Activated CD4-positive, CD25-positive, alpha-beta regulatory T cell treated with anti-CD3 and anti-CD28 coated beads, Interleukin-2, amount 50 U/mL, for 16 hours (primary cell): ENCODE measurements around the gene IQCE.
"Not testable (repeated sequence)": the region's sequence is repeated elsewhere in the genome, so short reads cannot be mapped to it uniquely, and the experiment has no call there.

Experiments used
- DNase-seq: peaks from one replicate; pipeline ENCODE4 v3.0.0-alpha.2; 2020; ENCODE audit warnings: low read depth, low spot score

IQCE gene

DNA sequence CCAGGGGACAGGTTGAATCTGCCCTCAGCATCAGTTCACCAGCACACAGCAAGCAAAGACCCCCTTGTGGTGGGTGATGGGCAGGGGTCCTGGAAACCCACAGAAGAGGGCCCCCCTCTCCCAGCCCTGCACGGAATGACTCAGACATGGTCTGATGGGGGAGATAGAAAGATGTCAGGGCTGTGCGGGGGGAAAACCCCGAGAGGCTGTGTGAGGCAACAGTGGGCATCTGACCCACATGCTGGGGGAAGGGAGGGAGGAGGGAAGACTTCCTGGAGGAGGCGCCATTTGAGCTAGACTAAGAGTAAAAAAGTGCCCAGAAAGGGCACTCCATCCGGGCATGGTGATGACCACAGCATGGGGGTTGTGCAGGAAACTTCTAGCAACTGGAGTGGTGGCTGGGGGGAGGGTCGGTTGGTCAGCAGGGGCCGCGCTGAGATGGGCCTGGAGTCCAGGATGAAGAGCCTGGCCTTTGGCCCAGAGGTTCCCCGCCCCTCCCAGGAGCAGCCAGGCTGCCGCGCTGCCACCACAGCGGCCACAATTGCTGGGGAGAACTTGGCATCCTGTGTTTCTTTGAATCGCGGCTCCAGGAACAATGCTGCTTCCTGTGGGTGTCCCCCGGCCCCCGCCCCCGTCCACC lies 36.7 kb upstream of the IQCE start:
- peak; percentile 50 for DNase-seq

DNA sequence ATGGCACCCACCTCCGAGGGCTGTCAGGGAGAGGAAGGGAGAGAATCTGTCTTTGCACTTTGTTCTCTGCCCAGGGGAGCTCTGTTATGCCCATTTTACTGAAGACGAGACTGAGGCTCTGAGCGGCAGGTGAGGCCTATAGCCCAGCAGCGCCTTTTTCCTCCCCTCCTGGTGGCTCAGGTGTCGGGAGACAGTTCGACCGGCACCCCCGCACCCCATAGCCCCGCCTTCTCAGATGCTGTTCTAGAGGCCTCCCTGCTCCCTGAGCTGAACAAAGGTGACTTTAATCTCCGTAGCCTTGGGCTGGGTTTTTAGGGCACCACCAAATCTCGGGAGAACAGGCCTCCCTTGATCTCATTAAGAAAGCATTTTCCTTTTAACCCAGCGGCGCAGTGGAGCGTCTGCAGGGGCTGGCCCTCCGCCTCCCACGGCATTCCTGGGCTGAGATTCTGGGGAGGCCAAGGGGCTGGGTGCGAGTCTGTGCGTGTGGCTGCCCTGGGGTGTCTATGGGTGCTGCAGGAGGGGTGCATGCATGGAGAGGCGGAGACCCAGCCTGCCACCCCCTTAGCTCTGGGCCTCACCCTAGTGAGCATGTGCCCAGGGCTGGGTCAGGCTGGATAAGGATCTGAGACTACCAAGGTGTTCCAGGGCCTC lies 35.9 kb upstream of the IQCE start:
- DNase-seq = no peak

DNA sequence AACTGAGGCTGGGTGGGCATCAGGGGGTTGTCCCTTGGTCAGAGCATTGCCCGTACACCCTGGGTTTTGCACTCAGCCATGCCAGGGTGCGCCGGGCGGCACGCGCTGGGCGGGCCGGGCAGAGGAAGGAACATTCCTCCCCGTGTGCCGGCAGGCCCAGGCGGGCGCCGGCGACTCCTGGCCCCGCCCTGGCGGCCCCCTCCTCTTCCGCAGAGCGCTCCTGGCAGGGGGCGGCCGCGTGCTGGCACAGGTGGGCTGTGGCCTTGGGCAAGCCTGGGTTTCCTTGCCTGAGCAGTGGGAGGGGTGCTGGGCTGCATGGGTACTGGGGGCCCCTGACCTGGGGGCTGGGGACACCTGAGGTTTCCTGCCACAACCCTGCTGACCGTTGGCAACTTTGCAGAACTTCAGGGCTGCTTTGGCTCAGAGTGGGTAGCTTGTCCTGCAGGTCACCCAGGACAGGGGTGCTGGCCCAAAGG lies 35.3 kb upstream of the IQCE start:
- no peak for DNase-seq

DNA sequence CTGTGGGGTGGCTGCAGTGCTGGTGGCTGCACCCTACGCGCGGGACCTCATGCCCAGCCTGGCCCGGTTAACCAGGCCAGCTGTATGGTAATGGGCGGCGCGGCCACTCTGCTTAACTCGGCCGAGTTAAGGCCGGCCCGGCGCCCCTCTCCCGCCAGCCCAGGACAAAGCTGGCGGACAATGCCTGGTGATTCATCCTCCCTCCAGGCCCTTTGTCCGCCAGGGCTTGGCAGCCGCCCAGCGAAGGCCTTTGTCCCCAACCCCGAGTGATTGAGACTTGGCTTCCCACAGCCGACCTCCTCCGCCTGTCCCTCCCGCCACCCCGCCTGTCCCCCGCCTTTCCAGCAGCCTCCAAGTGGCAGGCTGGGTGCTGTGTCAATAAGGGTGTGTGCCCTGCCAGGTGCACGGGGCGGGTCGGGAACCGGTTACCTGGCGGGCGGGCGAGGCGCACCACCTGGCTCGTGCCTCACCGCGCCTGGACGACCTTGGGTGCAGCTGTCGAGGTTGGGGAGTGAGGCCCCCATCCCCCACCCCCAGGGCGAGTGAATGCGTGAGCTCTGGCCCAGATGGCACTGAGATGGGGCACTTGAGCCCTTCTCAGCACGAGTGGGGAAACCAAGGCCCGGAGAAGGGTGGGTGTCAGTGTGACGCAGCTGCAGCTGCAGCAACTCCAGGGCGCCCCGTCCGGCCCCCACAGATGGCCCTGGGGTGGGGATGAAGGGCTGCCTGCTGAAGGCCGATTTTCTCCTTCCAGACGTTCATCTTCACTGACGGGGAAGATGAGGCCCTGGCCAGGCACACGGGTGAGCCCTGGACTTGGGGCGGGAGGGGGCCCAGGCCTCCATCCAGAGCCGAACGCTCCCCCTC lies 34.6 kb upstream of the IQCE start:
- no peak for DNase-seq

DNA sequence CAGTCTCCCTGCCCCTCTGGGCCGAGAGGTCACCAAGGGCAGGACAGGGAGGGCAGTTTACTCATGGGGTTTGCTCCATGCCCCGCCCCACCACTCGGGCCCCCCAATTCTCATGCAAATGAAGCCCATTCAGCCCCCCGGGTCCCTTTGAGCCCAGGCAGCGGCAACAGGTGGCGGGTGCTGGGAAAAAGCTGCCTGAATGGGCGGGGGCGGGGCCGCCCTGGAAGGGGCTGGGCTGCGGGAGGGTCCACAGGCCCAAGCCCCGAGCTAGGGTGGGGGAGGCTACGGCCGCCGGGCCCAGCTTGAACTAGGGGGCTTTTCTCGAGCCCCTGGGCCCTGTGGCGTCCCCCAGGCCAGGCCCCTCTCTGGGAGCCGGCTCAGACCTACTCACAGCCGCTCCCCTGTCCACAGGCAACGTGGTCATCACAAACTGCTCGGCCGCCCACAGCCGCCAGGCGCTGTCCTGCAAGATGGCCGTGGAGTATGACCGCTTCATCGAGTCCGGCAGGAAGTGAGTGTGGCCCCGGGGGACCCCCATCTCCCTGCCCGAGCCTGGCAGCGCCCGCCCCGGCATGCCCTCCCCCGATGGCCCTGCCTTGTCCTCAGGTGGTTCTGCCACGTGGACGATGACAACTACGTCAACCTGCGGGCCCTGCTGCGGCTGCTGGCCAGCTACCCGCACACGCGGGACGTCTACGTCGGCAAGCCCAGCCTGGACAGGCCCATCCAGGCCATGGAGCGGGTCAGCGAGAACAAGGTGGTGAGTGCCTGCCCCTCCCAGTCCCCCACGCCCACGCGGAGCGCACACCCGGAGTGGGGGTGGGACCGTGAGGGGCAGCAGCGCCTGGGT lies 33.7 kb upstream of the IQCE start:
- no peak for DNase-seq

DNA sequence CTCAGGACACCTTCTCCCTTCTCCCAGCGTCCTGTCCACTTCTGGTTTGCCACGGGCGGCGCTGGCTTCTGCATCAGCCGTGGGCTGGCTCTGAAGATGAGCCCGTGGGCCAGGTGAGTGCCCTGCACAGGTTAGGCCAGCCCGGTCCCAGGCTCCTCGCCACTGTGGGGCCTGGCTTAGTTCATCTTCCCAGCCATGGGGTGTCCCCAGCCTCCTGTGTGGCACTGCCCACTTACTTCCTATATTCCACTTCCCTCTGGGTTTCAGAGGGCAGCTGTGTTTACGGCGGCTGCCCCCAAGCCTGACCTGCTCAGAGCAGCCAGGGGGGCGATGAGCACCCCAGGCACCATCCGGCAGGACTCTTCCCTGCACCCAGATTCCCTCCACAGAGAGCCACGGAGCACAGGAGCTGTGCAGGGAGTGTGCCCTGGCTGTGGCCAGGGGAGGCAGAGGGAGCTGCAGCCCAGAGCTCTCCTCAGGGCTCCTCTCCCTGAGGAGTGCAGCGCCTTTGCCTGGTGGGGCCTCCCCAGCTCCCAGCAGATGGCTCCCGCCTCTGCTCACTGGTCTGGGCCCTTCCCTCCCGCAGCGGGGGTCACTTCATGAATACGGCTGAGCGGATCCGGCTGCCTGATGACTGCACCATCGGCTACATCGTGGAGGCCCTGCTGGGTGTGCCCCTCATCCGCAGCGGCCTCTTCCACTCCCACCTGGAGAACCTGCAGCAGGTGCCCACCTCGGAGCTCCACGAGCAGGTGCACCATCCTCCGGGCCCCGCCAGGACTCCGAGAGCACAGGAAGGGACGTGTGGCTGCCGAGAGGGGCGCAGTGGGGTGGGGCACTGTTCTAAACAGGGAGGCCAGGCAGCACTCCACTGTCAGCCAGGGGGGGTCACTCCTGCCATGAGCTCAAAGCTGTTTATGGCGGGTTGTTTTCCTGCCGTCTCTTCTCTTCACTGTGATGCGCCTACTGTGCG lies 32.8 kb upstream of the IQCE start:
- no peak for DNase-seq

DNA sequence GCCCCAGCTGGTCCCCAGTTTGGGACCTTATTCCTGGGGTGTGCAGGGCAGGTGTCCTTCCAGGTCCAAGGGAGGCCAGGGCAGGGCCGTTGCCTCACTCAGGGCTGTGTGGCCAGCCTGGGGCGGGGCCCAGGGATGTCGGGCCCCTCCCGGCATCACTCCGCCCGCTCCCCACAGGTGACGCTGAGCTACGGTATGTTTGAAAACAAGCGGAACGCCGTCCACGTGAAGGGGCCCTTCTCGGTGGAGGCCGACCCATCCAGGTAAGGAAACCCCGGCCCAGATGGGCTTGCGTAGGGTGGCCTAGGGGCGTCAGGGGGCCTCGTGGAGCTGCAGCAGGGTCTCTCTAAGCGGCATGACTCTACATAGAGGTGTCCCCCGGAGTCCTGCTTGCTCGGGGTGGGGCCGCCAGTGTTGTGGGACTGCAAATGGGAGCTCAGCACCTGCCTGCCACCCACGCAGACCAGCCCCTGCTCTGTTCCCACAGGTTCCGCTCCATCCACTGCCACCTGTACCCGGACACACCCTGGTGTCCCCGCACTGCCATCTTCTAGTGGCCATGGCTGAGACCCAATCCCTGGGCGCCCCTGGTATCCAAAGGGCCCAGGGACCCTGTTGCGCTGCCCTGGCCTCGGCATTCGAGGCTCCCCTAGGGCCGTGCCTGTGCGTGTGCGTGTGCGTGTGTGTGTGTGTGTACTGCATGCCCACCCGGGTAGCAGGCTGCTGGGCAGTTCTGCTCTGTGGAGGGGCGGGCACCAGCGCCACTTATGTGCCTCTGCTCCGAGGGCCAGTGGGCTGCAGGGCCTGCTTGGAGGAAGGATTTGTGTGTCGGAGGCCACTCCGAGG lies 31.9 kb upstream of the IQCE start:
- DNase-seq = no peak

DNA sequence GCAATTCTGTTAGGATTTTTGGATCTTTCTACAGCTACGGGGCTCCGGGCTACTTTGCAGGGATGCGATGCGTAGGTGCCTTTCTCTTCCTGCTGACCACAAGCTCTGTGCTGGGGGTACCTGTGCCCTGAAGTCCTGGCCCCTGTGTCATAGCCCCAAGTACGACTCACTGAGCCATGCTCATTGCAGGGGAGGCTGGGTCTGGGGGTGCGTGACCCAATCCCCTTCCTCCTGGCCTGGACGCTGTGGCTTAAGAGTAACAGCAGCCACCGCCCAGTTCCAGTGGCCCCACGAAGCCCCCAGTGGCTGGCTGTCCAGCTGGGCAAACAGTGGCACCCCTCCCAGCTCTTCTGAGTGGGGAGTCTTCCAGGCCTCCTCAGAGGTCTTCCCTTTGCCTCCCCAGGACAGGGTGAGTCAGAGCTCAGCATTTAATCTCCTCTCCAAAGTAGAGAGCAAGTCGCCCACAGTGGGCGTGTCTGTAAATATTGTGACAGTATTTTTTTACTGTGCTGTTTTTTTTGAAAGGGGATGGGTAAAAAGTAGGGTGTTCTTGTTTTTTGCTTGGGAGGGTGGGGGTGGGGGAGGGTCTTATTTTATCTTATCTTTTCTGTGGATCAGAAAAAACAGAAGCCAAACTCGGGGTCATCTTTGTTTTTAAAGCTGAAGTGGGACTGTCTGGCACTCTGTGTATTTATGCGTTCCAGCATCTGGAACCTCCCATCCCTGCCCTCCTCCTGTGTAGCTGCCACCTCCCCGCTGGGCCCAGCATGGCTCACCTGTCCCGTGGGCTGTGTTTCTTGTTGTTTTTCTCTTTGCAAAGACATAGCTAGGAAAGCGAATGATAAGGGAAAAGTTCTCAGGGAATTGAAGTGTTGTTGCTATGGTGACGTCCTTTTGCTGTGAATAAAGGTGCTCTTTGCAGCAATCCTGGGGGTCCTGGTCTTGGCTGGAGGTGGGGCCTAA lies 31.0 kb upstream of the IQCE start:
- no peak for DNase-seq

DNA sequence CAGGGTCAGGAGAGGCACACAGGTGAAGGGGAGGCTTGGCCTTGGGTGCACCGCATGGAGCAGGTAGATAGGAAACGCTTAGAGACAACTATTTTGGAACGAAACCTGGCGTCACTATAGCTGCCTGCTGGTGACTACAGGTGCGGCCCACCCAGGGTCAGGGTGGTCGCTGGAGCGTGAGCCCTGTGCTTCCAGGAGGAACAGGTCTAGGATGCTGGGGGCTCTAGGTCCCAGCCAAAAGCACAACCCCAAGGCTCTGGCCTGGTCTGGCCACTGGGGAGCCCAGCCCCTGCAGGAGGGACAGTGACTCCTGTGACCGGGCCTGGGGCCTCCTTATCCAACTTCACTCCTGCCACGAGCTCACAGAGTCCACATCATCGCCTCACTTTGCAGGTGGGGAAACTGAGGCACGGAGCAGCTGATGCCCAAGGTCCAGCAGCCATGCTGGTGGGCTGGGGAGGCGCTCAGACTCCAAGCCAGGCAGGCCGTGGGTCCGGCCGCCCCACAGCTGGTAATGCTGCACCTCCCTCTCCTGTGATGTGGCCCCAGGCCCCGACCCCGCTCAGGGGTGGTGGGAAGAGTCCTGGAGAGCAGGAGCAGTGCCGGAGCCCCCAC lies 30.2 kb upstream of the IQCE start:
- DNase-seq = no peak

DNA sequence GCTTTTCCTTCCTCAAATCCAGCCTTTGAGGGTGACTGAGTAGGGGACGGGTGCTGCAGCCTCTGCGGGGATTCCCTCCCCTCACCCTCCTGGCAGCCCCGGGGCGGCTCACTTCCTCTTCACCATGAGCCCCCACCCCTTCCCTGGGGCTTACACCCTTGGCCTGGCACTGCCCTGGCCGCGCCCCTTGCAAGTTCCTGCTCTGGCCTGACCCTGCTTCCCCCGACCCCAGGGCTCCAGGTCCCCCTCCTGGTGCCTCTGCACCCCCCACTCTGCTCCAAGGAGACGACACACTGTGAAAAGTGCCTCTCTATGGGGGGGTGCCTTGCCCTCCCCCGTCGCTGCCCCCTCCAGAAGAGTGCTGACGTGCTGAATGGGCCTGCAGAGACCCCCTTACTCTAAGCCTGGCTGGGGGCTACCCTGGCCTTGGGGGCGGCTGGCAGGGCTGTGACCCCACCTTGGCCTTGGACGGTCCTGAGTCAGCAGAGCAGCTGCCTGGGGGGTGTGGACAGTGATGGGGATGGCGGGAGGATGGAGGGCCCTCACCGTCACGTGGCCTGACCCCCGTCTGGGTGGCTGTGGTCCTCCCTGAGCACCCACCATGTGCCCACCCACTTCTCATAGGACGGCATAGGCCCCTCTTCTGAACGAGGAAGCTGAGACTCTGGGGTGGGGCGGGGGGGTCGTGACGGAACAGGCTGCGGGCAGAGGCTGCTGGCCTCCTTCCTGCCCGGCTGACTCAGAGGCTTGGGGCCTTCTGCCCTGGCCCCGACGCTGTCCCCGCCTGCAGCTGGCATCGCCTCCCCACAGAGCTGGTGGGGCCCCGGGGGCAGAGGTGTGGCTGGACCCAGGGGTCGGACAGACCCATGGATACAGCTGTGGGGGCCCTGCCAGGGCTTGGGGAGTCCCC lies 29.4 kb upstream of the IQCE start:
- DNase-seq = no peak

DNA sequence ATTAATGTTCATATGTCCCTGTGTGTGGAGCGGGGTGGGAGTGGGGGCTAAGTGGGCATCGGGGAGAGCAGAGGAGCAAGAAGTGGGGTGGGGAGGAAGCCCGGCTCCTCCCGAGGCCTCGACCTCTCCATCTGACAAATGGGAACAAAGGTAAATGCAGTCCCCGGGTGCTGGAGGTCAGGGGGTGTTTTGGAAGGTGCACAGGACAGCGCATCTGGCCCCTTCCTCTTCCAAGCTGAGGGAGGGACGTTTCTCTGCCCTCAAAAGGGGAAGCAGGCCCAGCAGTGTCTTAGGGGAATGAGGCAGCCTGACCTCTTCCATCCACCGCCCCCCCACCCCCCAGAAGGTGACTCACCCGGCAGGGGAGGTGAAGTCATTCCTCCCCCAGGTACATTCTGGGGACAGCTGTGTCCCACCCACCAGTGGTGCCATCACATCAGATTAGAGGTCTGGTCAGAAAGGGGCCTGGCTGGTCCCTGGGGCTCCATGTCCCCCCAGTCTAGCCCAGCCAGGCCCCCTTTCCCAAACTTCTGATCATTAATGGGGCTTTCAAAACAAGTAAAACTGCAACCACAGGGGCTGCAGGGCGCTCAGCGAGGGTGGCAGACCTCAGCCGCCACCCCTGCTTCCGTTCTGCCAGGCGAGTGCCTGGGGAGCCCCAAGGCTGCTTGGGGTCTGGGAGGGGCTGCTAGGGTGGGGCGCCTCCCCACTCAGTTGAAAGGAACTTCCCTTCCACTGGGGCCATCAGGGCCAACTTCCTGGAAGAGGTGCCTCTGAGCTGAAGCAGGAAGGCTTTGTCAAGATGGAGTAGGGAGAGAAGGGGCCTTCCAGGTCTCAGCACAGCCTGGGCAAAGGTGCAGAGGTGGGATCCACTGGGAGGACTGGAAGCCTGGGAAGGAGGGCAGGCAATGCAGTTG lies 28.4 kb upstream of the IQCE start:
- peak; percentile 58 for DNase-seq

DNA sequence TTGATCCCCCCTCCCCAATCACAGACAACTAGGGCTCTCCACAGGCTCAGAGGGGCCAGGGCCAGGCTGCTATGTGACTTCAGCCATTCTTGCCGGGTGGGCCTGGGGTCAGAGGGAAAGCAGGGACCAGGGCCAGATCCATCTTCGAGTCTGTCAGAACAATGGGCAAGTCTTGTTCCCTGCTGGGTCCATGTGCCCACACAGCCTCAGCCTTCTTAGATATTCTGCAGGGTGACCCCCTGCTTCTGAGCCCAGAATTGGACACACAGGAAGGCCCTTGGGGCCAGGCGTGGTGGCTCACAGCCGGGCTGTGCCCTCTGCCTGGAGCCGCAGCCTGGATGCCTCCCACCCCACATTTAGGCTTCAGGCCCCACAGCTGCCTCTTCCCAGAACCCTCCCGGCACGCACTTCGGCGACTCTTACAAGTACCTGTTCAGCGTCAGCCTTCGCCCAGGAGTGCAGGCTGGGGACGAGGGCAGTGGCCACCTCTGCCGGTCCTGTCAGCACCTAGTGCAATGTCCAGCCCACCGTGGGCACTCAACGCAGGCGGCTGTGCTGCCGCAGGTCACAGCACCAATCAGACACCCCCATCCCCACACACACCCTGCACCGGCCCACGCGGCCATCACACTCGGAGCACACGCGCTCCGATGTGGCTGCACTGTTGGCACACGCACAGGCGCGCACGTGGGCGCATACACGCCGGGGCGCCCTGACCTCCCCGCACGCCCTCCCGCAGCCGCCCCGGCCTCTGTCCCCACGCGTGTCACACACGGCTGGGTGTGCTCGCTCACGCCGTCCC lies 27.6 kb upstream of the IQCE start:
- not testable (repeated sequence) for DNase-seq

DNA sequence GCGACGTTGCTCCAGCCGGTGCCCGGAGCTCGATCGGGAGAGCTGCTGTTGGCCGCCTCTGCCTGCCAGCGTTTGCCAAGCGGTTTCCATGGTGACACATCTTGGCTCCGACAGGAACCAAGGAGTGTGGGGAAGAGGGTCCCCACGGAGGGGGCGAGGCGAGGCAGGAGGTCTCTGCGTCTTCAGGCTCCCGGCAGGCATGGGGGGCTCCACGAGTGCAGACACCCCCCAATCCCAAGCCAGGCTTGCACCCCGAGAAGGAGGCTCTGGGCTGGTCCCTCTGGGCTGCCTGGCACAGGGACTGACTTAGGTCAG lies 27.0 kb upstream of the IQCE start:
- not testable (repeated sequence) for DNase-seq

DNA sequence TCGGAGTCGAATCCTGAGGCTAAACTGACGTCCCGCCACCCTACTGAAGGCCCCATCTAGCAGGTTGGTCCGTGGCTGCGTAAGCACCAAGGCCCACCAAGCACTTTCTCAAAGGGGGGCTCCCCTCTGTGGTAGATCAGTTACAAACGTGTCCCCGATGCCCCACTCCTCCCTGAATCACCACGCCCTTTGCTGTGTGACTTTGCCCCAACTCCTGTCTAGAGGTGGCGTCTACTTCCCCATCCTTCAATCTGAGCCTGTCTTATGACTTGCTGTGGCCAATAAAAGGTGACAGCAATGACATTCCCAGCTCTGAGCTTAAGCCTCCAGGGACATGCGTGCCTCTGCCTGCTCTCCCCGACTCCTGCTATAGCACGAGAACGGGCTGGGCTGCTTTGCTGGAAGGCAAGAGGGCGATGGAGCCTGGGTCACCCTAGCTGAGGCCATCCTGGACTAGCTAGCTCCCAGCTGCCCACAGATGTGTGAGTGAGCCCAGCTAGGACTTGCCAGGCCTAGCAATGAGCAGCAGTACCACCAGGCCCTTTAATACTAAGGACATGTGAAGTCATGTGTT lies 26.5 kb upstream of the IQCE start:
- not testable (repeated sequence) for DNase-seq

DNA sequence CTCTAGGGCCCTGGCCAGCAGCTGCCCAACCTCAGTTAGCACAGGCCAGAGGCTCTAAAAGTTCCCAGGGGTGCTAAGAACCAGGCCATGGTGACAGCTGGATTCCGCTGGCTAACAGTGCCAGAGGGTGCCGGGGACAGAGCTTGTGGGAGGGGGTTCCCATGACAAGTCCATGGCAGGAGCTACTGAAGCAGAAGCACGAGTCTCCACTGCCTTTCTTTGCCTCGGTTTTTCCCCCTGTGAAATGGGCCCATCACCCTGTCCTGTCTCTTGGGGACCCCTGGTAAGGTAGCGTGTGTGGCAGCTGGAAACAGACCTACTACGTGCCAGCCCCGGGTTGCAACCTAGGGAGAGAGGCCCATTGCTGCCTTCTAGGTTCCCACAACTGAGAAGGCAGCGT lies 26.0 kb upstream of the IQCE start:
- not testable (repeated sequence) for DNase-seq
